Trophoblast cell (in vitro differentiated cells and primary cell): ENCODE measurements around the gene KDM4C.
A peak's percentile ranks its signal among the peaks of the same experiment; 100 is the strongest.

Source experiments
- DNase-seq, 2 donors: peaks; one replicate each; pipeline ENCODE4 v3.0.0-alpha.2; 2016
- H2AFZ ChIP-seq: 2 replicates; pipeline ENCODE4 v1.6.1; 2013; ENCODE audit warnings: low read length, moderate library complexity, mild to moderate bottlenecking; ENCODE audit not compliant: insufficient read depth, poor library complexity
- H2AK5ac ChIP-seq: 2 replicates; pipeline ENCODE4 v1.6.1; 2013; ENCODE audit warnings: mild to moderate bottlenecking, low read length
- H2BK120ac ChIP-seq: 2 replicates; pipeline ENCODE4 v1.6.1; 2013; ENCODE audit warnings: low read length, mild to moderate bottlenecking, moderate library complexity; ENCODE audit not compliant: insufficient read depth, poor library complexity
- H2BK12ac ChIP-seq: 2 replicates; pipeline ENCODE4 v1.6.1; 2013; ENCODE audit warnings: mild to moderate bottlenecking, low read length, moderate library complexity
- H2BK5ac ChIP-seq: 2 replicates; pipeline ENCODE4 v1.6.1; 2013; ENCODE audit warnings: low read length, low read depth, moderate library complexity, mild to moderate bottlenecking; ENCODE audit not compliant: poor library complexity
- H3K14ac ChIP-seq: 2 replicates; pipeline ENCODE4 v1.6.1; 2013; ENCODE audit warnings: mild to moderate bottlenecking, low read length
- H3K18ac ChIP-seq: 2 replicates; pipeline ENCODE4 v1.6.1; 2013; ENCODE audit warnings: mild to moderate bottlenecking, low read length
- H3K23ac ChIP-seq: 2 replicates; pipeline ENCODE4 v1.6.1; 2013; ENCODE audit warnings: low read length
- H3K27ac ChIP-seq: 2 replicates; pipeline ENCODE4 v1.5.1; 2013; ENCODE audit warnings: low read depth, mild to moderate bottlenecking, inconsistent platforms, low read length, moderate library complexity
- H3K27me3 ChIP-seq: 2 replicates; pipeline ENCODE4 v1.6.1; 2013; ENCODE audit warnings: inconsistent platforms, mild to moderate bottlenecking, low read length, moderate library complexity; ENCODE audit not compliant: insufficient read depth
- H3K36me3 ChIP-seq, 2 experiments: 1 replicate in 1 of 2; 2 replicates in 1 of 2; pipeline ENCODE4 v1.6.1; 2013; ENCODE audit warnings: low read length in 2 of 2, mild to moderate bottlenecking in 2 of 2, moderate library complexity in 1 of 2; ENCODE audit not compliant: insufficient read depth in 2 of 2, control insufficient read depth in 1 of 2
- H3K4ac ChIP-seq: 2 replicates; pipeline ENCODE4 v1.6.1; 2013; ENCODE audit warnings: low read depth, mild to moderate bottlenecking, low read length, moderate library complexity
- H3K4me1 ChIP-seq, 2 experiments: 1 replicate in 1 of 2; 2 replicates in 1 of 2; pipeline ENCODE4 v1.6.1; 2013; ENCODE audit warnings: low read length in 2 of 2, mild to moderate bottlenecking in 2 of 2, moderate library complexity in 1 of 2; ENCODE audit not compliant: insufficient read depth in 2 of 2, control insufficient read depth in 1 of 2
- H3K4me2 ChIP-seq: 2 replicates; pipeline ENCODE4 v1.6.1; 2013; ENCODE audit warnings: inconsistent platforms, mild to moderate bottlenecking, low read length, moderate library complexity
- H3K4me3 ChIP-seq: 2 replicates; pipeline ENCODE4 v1.5.1; 2013; ENCODE audit warnings: mild to moderate bottlenecking, low read depth, low read length, inconsistent platforms
- H3K79me1 ChIP-seq: one replicate; pipeline ENCODE4 v1.6.1; 2013; ENCODE audit warnings: low read length
- H3K79me2 ChIP-seq: 2 replicates; pipeline ENCODE4 v1.6.1; 2013; ENCODE audit warnings: low read length, mild to moderate bottlenecking; ENCODE audit not compliant: control insufficient read depth, insufficient read depth, poor library complexity
- H3K9ac ChIP-seq: 2 replicates; pipeline ENCODE4 v1.6.1; 2013; ENCODE audit warnings: mild to moderate bottlenecking, low read length
- H3K9me3 ChIP-seq: 2 replicates; pipeline ENCODE4 v1.6.1; 2013; ENCODE audit warnings: low read depth, mild to moderate bottlenecking, control low read depth, inconsistent platforms, low read length; ENCODE audit not compliant: insufficient read depth
- H4K12ac ChIP-seq: 2 replicates; pipeline ENCODE4 v1.6.1; 2013; ENCODE audit warnings: low read depth, mild to moderate bottlenecking, low read length, moderate library complexity
- H4K8ac ChIP-seq: 2 replicates; pipeline ENCODE4 v1.6.1; 2013; ENCODE audit warnings: low read depth, mild to moderate bottlenecking, low read length, moderate library complexity
- H4K91ac ChIP-seq: one replicate; pipeline ENCODE4 v1.6.1; 2013; ENCODE audit warnings: low read depth, mild to moderate bottlenecking, low read length, moderate library complexity
- WGBS: extraction: QIAGEN DNeasy Blood & Tissue Kit; methylation state at CpG from one replicate; pipeline ENCODE4 v1.1.7; 2013; ENCODE audit warnings: missing lambda C conversion rate; ENCODE audit not compliant: insufficient read length, insufficient coverage; ENCODE audit errors: extremely low coverage; 5-methylcytosine and 5-hydroxymethylcytosine counted together

Gene KDM4C

DNA sequence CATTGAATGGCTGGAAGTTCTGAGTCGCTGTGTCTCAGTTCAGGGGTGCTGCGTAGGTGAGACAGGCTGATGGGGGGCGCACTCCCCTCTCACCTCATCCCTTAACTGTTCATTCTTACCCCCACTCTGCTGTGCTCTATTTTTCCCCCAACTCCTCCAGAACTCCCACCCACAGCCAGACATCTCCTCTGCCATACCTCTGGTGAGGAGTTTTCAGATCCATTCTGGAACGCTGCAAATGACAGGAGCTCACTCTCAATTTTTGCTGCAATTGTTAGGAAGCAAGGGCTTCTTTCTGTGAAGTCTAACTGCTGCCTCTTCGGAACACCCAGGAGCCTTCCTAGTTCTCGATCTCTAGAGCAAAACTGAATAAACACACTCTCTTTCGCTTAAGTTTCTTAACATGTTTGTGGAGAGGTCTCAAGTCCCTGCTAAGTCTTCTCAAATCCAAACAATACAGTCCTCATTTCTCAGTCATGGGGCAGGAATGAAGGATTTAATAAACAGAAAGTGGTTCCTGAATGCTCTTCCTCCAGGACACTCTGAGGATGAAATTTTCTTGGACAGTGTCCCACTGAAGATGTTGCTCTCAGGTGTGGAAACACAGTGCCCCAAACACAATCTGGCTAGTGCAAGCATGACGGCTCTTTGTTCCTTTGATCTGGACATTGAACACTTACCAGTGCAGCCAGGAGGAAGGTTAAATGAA is 387.7 kb downstream of the KDM4C start:
- Histone ChIP-seq H3K18ac (peak overlapping the region; percentile 90), H3K79me2 (peaks cover 6% of the 10 kb centered on the region), H2AK5ac (peak overlapping the region; percentile 85), H3K14ac (peak overlapping the region; percentile 93), H4K91ac (peak overlapping the region; percentile 98), H3K4me2 (no peak overlapping the region), H3K4me3 (no peak overlapping the region), H2BK5ac (peak overlapping the region; percentile 81), H3K27me3 (no peaks in the 10 kb centered on the region), H4K8ac (peak overlapping the region; percentile 78), H3K23ac (no peak overlapping the region), H3K4ac (peak overlapping the region; percentile 88), H3K4me1 (peaks cover 37 to 42% of the 10 kb centered on the region in 2 experiments), H4K12ac (peak overlapping the region; percentile 72), H3K9me3 (peaks cover 3% of the 10 kb centered on the region), H3K36me3 (no peaks in the 10 kb centered on the region), H3K27ac (peak overlapping the region; percentile 57), H3K79me1 (peaks cover 48% of the 10 kb centered on the region), H2BK120ac (peak overlapping the region; percentile 96), H2BK12ac (peak overlapping the region; percentile 99), H3K9ac (no peak overlapping the region), H2AFZ (no peak overlapping the region)
- WGBS = no CpG with 5 or more reads among the region's 8 CpGs
- DNase-seq = no peak

DNA sequence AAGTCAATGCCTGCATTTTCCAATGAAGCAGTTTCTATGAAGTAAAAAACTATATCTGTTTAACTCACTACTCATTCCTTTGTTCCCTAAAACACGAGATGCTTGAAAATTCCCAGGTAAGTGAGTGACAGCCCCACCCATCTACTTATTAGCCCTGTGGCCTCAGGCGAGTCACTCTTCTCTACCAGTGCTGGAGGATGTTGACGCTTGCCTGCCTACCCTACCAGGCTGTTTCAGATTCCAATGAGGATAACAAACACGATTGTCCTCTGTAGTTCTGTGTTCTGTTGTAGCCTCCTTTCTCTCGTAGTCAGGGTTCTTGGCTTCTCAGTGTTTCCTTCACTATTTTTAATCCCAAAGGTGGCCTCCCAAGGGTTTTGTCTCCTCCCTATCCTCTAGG is 388.8 kb downstream of the KDM4C start:
- Histone ChIP-seq H2BK12ac (no peak overlapping the region), H4K91ac (no peak overlapping the region), H2AFZ (no peak overlapping the region), H3K4me2 (peak overlapping the region; percentile 28), H3K27me3 (no peaks in the 10 kb centered on the region), H4K8ac (no peak overlapping the region), H3K79me1 (peaks cover 50% of the 10 kb centered on the region), H3K36me3 (no peaks in the 10 kb centered on the region), H3K14ac (no peak overlapping the region), H3K9ac (no peak overlapping the region), H3K9me3 (peaks cover 3% of the 10 kb centered on the region), H2BK5ac (no peak overlapping the region), H3K23ac (no peak overlapping the region), H3K27ac (peak overlapping the region; percentile 81), H2AK5ac (no peak overlapping the region), H4K12ac (no peak overlapping the region), H3K4me1 (peaks cover 37 to 43% of the 10 kb centered on the region in 2 experiments), H3K4me3 (no peak overlapping the region), H3K4ac (no peak overlapping the region), H3K79me2 (peaks cover 6% of the 10 kb centered on the region), H3K18ac (no peak overlapping the region), H2BK120ac (no peak overlapping the region)
- WGBS = no CpG with 5 or more reads among the region's 5 CpGs
- DNase-seq = peak; percentile 68 to 79

DNA sequence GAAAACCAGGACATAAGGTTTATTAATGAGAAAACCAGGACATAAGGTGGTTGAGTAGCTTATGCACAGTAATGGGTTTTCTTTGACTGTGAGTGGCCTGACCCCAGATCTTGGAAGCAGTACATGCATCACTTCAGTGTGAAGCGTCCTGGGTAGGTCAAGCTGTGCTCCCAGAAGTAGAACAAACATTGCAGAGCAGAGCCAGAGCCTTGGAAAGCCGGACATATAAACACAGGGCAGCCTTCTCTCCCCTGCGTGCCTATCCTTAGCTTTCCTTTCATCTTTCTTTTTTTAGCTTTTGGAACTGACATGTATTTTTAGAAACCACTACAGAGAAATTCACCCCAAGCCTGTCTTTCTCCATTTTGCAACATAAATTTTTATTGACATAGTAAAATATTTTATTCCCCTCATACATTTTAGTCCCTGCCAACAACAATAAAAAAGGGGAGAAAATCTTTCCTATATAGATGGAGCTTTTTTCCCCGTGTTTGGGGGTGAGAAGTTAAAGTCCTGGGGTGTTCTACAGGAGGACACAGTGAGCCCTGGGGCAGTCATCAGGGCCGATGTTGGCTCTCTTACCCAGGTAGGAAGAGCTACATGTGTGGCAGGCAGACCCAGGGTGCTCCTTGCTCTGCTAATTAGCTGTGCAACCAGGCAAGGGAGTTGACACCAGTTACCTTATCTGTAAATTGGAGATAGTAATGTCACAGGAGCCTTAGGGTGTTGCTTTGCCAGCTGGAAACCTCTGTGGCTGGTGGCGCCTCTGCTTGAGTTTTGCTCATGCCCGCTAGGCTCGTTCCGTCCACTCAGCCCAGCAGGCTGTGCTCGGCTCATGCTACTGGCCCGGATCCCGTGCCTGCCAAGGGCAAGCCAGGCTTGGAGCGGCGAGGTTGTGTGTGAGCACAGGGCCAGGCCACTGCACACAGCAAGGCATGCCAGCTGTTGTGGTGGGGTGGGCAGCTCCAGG is 389.6 kb downstream of the KDM4C start:
- Histone ChIP-seq H3K79me1 (peaks cover 50% of the 10 kb centered on the region), H3K27me3 (no peaks in the 10 kb centered on the region), H4K12ac (no peak overlapping the region), H4K91ac (peak overlapping the region; percentile 82), H2BK12ac (peak overlapping the region; percentile 97), H3K4me1 (peaks cover 37 to 43% of the 10 kb centered on the region in 2 experiments), H3K4me2 (peak overlapping the region; percentile 28), H3K27ac (peak overlapping the region; percentile 81), H3K9me3 (peaks cover 3% of the 10 kb centered on the region), H3K23ac (no peak overlapping the region), H2BK120ac (peak overlapping the region; percentile 80), H3K79me2 (peaks cover 6% of the 10 kb centered on the region), H2BK5ac (peak overlapping the region; percentile 74), H3K14ac (peak overlapping the region; percentile 64), H2AFZ (no peak overlapping the region), H3K18ac (peak overlapping the region; percentile 44), H3K4me3 (no peak overlapping the region), H3K9ac (no peak overlapping the region), H3K36me3 (no peaks in the 10 kb centered on the region), H4K8ac (peak overlapping the region; percentile 70), H3K4ac (peak overlapping the region; percentile 30), H2AK5ac (peak overlapping the region; percentile 53)
- no peak for DNase-seq
- WGBS = no CpG with 5 or more reads among the region's 14 CpGs

DNA sequence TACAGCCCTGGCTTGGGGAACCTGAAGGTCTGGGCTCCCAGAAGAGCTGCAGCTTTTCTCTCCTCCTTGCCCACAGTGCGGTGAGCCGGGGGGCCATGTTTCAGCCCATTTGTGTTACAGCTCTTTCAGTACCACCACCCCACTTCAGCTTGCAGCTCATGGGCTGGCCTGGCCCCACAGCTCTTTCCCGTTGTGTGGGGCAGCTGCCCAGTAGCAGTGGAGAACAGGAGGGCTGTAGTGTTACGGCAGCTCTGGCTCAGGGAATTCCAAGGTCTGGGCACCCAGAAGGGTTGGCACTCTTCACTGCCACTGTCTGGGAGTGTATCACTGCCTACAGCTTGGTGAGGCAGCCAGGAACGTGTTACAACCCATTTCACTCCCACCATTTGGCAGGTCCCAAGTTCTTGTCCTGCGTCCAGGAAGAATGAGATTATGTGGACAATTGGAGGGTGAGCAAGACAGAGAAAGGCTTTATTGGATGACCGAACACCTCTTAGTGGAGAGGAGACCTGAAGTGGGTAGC is 390.5 kb downstream of the KDM4C start:
- H4K91ac ChIP-seq = peak overlapping the region; percentile 82
- WGBS = no CpG with 5 or more reads among the region's 7 CpGs

More for the DNA sequence above, 390.5 kb downstream of the KDM4C start:
- peak overlapping the region; percentile 97 for H2BK12ac ChIP-seq
- H4K12ac ChIP-seq = peak overlapping the region; percentile 45
- H3K18ac ChIP-seq = peak overlapping the region; percentile 44
- peaks cover 50% of the 10 kb centered on the region for H3K79me1 ChIP-seq
- H2AK5ac ChIP-seq = peak overlapping the region; percentile 53
- H2BK5ac ChIP-seq = peak overlapping the region; percentile 44
- peaks cover 6% of the 10 kb centered on the region for H3K79me2 ChIP-seq
- H3K27ac ChIP-seq = peak overlapping the region; percentile 16
- no peaks in the 10 kb centered on the region for H3K27me3 ChIP-seq
- H3K23ac ChIP-seq = no peak overlapping the region
- H3K9me3 ChIP-seq = peaks cover 3% of the 10 kb centered on the region
- peak overlapping the region; percentile 60 for H2BK120ac ChIP-seq
- H3K4me3 ChIP-seq = no peak overlapping the region
- H3K36me3 ChIP-seq = no peaks in the 10 kb centered on the region
- H2AFZ ChIP-seq = no peak overlapping the region
- H4K8ac ChIP-seq = peak overlapping the region; percentile 59
- H3K4ac ChIP-seq = peak overlapping the region; percentile 30
- no peak overlapping the region for H3K9ac ChIP-seq
- DNase-seq = no peak
- H3K4me2 ChIP-seq = no peak overlapping the region
- H3K14ac ChIP-seq = peak overlapping the region; percentile 64
- H3K4me1 ChIP-seq = peaks cover 37 to 40% of the 10 kb centered on the region in 2 experiments
